DMS153 (cell line): ENCODE results near the gene SLC25A29.

Experiments used
- DNase-seq: peaks from one replicate; lab custom pipeline; 2025; lab: John Stamatoyannopoulos, UW

The SLC25A29 gene

DNA sequence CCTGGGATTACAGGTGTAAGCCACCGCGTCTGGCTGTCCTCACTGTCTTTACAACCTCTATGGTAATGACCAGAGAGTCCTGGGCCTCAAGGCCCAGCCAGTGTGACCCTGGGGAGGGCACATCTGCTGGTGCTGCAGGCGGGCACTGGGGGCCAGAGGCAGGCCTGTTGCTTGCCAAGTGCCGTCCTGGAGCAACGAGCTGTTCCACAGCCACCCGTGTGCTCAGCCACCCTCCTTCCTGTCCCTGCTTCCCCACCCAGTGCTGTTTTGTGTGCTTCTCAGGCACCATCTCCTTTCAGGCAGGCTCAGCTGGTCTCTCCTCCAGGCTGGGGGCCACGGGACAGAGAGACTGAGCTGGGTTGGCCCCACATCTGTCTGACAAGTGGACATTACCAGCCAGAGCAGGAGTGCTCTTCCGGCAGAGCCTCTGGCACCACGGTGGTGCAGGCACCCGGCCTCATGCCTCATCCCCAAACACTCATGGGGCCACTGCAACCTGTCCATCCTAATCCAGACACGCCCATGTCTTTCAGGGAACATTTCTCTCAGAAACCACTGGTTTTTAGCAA lies 25.9 kb upstream of the SLC25A29 start:
- no peak for DNase-seq

DNA sequence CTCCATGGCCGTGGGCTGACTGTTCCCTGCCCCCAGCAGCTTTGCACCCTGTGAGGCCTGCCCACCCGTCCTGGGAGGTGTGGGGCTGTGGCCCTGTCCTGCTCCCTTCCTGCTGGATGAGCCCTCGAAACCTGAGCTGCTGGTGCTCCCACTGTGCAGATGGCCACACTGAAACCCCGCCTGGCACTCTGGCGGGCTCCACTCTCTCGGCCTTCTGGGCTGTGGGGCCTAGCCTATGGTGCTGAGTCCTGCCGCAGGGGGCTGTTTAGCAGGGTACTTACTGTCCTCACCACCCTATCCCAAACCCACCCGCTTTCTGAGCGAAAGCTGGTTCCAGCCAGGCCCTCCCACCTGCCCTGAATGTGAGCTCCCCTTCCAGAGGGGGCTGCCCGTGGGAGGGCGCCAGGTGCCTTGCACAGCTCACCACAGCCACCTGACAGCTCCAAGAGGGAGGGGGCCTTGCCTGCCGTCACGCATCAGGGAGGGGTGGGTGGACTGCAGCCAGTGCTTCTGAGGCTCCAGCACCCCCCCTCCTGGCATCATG lies 24.2 kb upstream of the SLC25A29 start:
- DNase-seq: no peak

DNA sequence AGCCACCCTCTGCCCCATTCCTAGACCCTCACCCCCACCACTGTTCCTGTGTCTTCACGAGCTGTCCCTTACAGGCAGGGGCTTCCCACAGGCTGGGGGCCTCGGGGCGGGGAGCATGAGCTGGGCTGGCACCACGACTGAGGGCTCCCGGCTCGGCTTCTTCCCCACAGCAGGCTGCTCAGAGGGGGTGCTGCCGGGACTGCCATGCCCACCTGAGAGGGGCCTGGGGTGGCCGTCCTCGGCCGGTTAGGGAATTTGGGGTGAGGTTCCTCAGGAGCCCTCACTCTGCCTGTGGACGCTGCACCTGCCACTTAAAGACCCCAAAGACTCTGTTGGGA lies 23.7 kb upstream of the SLC25A29 start:
- no peak for DNase-seq

DNA sequence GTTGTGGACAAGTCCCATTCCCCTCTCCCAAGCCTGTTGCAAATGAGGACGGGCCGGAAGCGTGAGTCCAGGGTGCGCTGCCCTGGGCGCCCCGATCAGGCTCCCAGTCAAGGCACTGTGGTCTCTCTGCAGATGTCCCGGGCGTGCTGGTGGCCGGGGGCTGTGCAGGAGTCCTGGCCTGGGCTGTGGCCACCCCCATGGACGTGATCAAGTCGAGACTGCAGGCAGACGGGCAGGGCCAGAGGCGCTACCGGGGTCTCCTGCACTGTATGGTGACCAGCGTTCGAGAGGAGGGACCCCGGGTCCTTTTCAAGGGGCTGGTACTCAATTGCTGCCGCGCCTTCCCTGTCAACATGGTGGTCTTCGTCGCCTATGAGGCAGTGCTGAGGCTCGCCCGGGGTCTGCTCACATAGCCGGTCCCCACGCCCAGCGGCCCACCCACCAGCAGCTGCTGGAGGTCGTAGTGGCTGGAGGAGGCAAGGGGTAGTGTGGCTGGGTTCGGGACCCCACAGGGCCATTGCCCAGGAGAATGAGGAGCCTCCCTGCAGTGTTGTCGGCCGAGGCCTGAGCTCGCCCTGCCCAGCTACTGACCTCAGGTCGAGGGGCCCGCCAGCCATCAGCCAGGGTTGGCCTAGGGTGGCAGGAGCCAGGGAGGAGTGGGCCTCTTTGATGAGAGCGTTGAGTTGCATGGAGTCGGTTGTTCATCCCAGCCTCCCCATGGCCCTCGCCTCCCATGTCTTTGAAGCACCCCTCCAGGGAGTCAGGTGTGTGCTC lies 23.2 kb upstream of the SLC25A29 start:
- DNase-seq: no peak

DNA sequence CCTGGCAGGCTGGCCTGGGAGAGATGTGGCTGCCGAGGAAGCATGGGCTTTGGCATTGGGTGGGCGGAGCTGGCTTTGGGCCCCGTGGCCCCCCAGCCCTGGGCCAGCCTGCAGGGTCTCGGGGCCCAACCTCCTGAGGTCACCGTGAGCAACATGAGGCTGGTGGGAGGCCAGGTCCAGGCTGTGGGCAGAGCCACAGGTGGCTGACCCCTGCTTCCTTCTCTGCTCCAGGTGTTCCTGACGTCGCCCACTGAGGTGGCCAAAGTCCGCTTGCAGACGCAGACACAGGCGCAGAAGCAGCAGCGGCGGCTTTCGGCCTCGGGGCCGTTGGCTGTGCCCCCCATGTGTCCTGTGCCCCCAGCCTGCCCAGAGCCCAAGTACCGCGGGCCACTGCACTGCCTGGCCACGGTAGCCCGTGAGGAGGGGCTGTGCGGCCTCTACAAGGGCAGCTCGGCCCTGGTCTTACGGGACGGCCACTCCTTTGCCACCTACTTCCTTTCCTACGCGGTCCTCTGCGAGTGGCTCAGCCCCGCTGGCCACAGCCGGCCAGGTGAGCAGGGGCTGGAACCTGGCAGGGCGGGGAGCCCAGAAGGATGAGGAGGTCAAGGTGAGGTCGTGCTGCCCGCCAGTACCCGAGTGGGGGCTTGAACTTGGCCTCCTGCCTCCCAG lies 22.4 kb upstream of the SLC25A29 start:
- no peak for DNase-seq

DNA sequence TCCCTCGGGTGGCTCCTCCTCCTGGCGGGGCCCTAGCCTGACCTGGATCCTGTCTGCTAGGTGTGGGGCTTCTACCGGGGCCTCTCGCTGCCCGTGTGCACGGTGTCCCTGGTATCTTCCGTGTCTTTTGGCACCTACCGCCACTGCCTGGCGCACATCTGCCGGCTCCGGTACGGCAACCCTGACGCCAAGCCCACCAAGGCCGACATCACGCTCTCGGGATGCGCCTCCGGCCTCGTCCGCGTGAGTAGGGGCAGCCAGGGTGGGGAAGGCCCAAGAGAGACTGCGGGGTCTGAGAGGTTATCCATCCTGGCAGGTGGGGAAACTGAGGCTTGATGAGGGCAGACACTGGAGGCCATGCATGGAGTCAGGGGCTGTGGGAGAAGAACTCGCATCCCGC lies 20.9 kb upstream of the SLC25A29 start:
- no peak for DNase-seq

DNA sequence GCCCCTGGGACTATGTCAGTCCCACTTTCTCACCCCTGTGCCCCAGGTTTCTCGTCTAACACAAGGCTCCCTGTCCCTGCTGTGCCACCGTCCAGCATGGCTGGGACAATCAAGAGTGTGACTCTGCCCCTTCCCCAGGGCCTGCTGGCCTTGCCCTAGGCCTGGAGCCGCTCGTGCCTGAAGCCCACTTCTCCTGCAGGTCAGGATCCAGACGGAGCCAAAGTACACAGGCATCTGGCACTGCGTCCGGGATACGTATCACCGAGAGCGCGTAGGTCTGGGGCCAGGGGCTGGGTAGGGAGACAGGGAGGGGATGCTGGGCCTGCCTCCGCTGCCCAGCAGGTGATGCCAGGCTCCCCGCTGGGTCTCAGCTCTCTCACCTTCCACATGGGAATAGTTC lies 19.7 kb upstream of the SLC25A29 start:
- DNase-seq: no peak

DNA sequence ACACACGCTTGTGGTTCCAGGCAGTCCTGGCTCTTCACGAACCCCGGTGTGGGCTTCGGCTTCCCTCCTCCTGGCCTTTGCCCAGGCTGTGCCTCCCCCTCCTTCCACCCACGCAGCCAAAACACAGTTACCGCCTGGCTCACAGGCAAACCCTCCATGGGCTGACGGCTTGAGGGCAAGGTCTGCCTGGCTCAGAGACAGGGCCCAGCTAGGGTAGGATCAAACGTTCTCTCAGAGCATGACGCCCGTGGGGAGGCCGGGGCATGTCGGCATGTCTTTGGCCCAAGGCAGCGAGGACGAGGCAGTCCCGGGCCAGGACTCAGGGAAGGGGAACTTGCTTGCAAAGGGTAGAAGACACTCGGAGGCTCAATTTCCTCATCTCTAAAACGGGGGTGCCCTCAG lies 19.0 kb upstream of the SLC25A29 start:
- no peak for DNase-seq

DNA sequence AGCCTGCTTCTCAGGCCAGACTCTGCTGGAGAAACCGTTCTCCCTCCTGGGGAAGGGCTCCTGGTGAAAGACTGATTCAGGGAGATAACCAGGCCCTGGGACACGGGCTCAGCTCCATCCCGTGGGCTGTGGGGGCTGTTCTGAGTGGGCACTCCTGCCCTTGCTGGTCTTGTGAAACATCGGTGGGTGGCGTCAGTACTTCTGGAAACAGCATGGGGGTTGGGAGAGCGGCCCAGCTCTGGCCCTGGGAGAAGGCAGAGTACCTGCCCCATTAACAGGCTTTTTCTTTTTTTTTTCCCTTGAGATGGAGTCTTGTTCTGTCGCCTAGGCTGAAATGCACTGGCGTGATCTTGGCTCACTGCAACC lies 17.7 kb upstream of the SLC25A29 start:
- DNase-seq: no peak

DNA sequence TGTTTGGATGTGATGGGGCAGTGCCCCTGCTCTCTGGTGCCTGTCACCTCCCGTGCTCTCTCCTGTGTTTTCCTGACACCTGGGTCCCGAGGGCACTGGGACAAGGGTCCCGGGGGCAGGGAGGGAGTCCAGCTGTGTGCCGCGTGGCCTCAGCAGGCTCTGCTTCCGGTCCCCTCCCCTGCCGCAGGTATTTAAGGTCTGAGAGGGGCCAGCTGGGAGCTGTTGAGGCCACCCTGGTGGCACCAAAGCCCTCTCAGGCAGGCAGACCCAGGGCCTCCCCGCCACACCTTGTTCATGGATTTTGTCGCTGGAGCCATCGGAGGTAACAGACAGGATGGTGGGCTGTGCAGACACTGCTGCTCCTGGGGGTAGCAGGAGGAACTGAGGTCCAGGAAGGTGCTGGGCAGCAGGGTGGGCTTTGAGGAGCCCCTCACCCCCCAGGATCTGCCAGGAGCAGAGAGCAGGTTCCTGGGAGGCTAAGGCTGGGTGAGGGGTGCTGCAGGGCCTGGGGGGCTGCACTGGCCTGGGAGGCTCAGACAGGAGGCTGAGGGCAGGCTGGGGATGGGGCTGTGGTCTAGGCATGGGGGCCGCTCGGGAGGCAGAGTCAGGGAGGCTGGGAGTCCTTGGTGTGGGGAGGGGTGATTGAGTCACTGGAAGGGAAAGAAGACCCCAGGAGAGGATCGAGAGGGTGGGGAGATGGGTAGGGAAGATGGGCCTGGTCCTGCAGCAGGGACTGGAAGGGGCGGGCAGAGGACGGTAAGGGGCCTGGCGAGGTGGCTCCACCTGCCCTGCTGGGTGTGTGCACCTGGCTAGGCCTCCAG lies 17.1 kb upstream of the SLC25A29 start, which contains the start of gene SLC25A47:
TSS of gene SLC25A47 (plus strand) at position 219 of the 821 bp plus-strand sequence. CDS start at position 295, 76 bp downstream.
- no peak for DNase-seq

DNA sequence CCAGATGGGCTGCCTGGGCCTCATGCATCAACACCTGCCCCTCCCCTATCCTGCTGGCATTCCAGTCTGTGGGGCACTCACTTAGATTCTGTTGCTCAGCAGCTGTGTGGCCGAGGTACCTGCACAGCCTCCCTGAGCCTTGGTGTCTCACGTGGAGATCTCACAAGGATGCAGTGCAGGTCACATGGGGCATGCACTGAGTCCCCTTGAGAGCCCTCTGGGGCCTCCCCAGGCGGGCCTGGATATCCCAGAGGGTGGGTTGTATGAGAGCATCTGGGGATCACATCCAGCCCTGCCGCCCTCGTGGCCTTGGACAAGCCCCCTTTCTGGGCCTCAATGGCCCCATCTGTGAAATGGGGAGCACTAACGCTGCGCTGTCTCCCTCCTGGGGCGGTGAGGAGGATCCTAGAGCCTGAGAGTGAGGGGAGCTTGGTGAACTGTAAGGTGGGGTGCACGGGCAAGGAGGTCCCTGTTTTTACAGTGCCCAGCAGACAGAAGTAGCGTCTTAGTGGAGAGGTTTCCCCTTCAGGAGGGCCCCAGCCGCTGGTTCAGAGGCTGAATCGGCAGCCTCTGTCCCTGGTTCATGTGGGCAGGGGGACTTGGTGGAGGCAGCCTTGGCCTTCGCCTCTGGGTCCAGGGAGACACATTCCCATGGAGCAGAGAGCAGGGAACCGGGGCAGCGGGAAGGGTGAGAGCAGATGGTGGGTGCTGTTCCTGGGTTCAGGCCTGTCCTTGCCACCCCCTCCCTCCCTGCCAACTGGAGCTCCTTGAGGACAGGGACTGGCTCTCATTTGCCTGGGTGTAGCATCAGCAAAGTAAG lies 16.1 kb upstream of the SLC25A29 start:
- no peak for DNase-seq

DNA sequence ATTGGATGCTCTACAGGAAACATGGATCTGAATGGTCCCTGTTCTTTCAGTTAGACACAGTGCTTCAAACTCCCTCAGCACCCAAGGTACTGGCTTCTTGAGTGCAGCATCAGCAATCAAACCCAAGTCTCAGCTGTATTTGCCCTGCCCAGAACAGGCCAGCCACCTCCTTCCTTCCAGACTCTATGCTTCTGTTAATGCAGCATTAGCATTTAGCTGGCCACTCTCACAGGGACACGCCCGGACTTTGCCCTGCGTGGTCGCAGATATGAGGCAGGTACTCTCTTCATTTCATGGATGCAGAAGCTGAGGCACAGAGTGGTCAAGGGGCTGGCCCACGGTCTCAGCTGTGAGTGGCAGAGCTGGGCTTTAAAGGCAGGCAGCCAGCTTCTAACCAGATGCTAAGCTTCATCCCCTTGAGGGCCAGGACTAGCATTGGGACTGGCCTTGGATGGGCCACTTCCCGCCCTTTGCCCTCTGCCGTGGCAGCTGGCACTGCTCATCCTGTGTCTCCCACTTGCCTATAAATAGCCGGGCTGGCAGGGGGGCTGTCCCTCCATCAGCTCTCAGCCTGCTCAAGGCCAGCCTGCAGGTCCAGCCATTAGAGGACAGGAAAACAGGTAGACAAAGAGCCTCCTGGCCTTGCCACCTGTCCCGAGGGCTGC lies 15.4 kb upstream of the SLC25A29 start:
- DNase-seq: no peak

DNA sequence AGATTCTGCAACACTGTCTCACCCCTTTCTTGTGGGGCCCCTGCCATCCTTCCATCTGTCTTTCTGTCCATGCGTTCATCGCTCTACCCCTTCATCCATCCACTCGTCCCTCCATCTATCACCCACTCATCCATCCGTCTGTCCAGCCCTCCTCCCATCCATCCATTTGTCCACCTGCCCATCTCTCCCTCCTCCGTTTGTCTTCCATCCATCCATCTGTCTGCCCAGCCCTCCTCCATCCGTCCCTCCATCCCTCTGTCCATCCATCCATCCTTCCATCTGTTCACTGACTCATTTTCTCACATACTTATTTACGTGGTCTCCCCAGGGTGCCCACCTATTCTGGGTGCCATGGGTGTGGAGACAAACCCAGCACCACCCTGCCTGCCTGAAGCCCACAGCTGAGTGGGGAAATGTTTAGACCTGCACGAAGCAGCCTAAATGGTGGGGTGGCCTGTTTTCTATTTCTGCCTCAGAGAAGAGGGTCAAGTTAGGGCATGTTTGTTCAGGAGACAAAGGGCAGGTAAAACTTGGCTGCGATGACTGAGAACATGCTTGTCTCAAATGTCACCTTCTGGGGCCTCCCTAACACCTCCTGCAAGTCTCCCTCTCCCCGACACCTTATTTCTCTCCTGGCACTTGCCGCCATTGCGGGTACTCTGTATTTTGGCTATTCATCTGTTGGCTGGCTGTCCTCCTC lies 14.1 kb upstream of the SLC25A29 start:
- no peak for DNase-seq

DNA sequence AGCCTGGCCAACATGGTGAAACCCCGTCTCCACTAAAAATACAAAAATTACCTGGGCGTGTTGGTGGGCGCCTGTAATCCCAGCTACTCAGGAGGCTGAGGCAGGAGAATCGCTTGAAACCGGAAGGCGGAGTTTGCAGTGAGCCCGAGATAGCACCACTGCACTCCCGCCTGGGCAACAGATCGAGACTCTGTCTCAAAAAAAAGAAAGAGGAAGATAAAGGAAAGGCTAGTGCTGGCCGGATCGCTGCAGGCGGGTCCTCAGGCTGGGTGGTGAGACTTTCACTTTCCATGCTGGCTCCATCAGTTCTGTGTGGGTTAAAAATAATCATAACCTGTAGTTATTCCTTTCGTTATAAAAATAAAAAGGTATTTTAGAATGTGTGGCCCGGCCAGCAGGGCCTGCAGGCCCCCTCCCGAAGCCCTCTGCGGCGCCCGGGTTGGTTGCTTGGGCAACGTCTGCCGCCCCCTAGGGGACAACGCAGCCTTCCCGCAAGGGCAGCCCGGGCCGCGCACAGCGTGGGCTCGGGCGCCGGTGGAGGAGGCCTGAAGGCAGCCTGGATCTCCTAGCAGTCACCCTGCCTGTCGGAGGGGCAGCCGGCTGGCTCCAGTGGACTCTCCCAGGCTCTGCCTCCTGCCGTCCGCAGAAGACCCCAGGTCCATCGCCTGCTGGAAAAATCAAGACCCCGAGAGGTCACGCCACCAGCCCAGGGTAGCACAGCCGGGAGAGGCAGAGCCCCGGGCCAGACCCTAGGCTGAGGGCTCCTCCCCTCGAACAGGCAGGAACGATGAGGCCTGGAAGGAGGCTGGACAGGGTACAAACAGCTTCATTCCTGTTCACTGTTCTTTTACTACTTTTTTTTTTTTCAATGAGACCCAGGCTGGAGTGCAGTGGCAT lies 11.9 kb upstream of the SLC25A29 start:
- no peak for DNase-seq

DNA sequence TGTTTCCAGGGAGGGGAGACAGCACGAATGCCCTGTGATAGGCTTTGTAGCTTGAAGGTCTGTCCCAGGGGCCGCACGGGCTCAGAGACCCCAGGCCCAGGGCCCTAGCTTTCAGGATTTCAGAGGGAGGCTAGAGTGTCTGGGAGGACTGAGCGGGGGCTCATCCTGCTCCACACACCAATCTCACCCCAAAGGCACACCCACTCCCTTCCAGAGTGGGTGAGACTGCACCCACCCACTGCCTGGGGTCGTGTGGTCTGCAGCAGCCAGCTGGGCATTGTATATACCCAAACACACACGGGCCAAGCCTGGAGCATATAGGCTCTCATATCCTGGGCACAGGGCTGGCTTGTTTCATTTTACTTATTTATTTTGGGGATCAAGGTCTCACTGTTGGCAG lies 11.1 kb upstream of the SLC25A29 start:
- DNase-seq: no peak

DNA sequence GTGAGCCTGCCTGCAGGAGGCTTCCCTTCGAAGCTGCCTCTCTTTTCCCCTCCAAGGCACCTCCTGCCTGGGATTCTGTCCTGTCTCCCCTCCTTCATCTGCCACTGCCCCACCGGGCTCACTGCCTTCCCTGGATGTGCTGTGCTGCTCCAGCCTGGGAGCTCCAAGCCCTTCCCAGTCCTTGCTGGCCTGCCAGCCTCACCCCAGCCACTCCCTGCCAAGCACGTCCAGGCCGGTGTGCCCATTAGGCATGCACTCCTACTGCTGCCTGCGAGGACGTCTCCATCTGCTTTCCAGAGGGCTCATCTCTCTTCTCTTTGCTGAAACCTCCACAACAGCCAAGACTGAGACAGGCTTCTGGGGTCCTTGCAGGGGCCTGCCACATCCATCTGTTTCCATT lies 8.5 kb upstream of the SLC25A29 start:
- no peak for DNase-seq

DNA sequence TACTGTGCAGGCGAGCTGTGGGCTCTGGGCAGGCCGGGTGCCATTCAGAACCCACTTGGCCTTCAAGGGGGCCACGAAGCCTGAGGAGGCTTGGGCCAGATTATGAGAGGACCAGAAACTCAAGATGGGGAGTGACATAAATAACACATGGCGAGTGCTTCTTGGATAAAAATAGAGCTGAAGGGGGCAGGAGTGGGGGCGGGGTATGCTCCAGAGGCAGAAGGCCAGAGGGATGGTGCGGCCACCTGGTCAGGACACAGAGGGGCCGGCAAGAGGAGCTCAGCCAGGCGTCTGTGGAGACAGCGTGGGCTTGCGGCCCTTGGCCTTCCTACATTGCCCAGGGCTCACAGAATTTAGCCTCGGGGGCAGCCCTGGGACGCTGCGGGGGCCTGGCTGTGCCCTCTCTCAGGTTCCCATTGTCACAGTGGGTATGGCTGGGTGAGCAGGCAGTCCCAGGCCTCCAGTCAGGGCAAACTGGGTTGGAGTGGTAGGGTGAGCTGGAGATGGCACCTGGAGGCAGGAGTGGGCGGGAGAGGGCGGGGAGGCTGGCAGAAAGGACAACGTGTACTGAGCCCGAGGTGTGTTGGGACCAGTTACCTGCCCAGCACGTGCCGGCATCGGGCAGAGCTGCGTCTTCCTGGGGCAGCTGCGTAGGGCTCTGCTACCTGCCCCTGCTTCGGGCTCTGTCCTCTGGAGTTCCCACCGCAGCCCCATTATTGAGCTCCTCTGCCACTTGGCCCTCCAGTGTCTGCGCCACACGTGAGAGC lies 7.4 kb upstream of the SLC25A29 start:
- DNase-seq: no peak

DNA sequence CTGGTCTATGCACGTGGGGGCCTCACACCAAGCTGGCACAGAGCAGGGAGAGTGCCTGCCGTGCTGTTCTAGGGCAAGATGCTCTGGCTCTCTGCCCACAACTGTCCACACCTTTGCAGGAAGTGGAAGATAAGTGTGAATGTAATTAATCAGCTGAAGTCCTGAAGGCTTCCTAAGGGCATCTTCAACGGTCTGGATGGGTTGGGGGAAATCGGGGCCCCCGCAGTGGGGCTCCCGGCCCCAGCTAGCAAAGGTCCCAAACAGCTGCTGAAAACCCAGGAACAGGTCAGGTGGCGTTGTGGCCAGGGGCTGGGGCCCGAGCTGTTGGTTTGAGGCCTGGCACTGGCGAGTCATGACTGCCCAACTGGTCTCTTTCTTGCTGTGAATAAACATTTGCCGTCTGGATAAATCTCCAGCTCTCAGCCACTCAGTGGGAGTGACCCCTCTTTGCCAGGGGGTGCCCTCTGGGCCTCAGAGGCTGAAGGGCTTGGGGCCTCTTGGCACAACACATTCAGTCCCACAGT lies 6.7 kb upstream of the SLC25A29 start:
- DNase-seq: no peak
